HepG2 (cell line): ENCODE measurements around the gene MYH10. TPM values are rescaled to one million over a fixed set of nuclear protein-coding genes. Genes with fewer than 3 reads are reported as not detected.

Experiments
- ATAC-seq: fragments of 200-7000 bp; cut with Tn5 transposase; 3 replicates; pipeline ENCODE4 v1.9.1; 2020; ENCODE audit warnings: mild to moderate bottlenecking, moderate library complexity
- BruUV-seq: library from RNA; stranded (reverse); fragments of 400-500 nt; replicated peaks from 2 replicates; lab custom pipeline; 2021; lab: Mats Ljungman, UMichigan
- CTCF ChIA-PET: fragments of 300-600 bp; formaldehyde crosslinking; extraction: SDS; loops from one replicate; lab custom pipeline; 2021; ENCODE audit warnings: low total read pairs, inconsistent platforms, low intra/inter-chr PET ratio; lab: Yijun Ruan, JAX
- POLR2A ChIA-PET: fragments of 350-600 bp; sonication (Branson Sonifier 250); formaldehyde crosslinking; loops from one replicate; lab custom pipeline; 2020; ENCODE audit warnings: antibody characterized with exemption, inconsistent platforms; lab: Yijun Ruan, JAX
- DNase-seq: peaks from one replicate; pipeline ENCODE4 v3.0.0-alpha.2; 2015; ENCODE audit warnings: low spot score
- FAIRE-seq: peaks from 3 replicates; lab custom pipeline; 2011; peaks lifted over from hg19 to GRCh38; lab: Jason Lieb, UNC
- H2AFZ ChIP-seq: one replicate; pipeline ENCODE4 v1.6.1; 2011; ENCODE audit warnings: low read length, inconsistent platforms
- H3K27ac ChIP-seq: fragments of 300-600 bp; 3 replicates; pipeline ENCODE4 v1.8.0; 2011; ENCODE audit warnings: mixed run types, mild to moderate bottlenecking, mixed read lengths, low read length, inconsistent platforms; ENCODE audit not compliant: insufficient read depth; ENCODE audit errors: extremely low read length
- H3K27me3 ChIP-seq, 2 experiments: fragments of 200-600 bp in 1 of 2; 2 replicates in 1 of 2; 3 replicates in 1 of 2; pipeline versions ENCODE4 v1.6.0 to v1.8.0; 2011; ENCODE audit warnings: low read length in 2 of 2, mild to moderate bottlenecking in 2 of 2, moderate library complexity in 2 of 2, inconsistent platforms in 1 of 2; ENCODE audit not compliant: insufficient read depth in 2 of 2, control insufficient read depth in 1 of 2
- H3K36me3 ChIP-seq, 2 experiments: fragments of 200-600 bp in 1 of 2; replicated peaks in 1 of 2; 2 replicates in 1 of 2; 3 replicates in 1 of 2; pipeline versions ENCODE4 v1.5.1 to v1.8.0; 2011; ENCODE audit warnings: low read length in 2 of 2, inconsistent platforms in 1 of 2; ENCODE audit not compliant: insufficient read depth in 2 of 2, control insufficient read depth in 1 of 2
- H3K4me1 ChIP-seq: 2 replicates; pipeline ENCODE4 v1.5.1; 2012; ENCODE audit warnings: low read length, inconsistent platforms; ENCODE audit not compliant: insufficient read depth
- H3K4me2 ChIP-seq: 2 replicates; pipeline ENCODE4 v1.6.0; 2011; ENCODE audit warnings: low read depth, low read length, inconsistent platforms
- H3K4me3 ChIP-seq, 3 experiments: fragments of 200-600 bp in 1 of 3; sonication (generic), shearing (Covaris generic) in 1 of 3; replicated peaks in 1 of 3; 2 replicates each; pipeline ENCODE4 v1.5.1; 2011 to 2016; ENCODE audit warnings: low read length in 3 of 3, inconsistent platforms in 2 of 3, low read depth in 2 of 3, mild to moderate bottlenecking in 2 of 3, control low read depth in 1 of 3, mixed read lengths in 1 of 3; ENCODE audit not compliant: insufficient read depth in 1 of 3
- H3K79me2 ChIP-seq: one replicate; pipeline ENCODE4 v1.6.1; 2011; ENCODE audit warnings: low read length, inconsistent platforms; ENCODE audit not compliant: insufficient read depth
- H3K9ac ChIP-seq: 2 replicates; pipeline ENCODE4 v1.6.0; 2011; ENCODE audit warnings: mild to moderate bottlenecking, low read depth, low read length, inconsistent platforms; ENCODE audit not compliant: insufficient read depth
- H3K9me3 ChIP-seq: 2 replicates; pipeline ENCODE4 v1.5.1; 2012; ENCODE audit warnings: mild to moderate bottlenecking, low read length
- H4K20me1 ChIP-seq: 2 replicates; pipeline ENCODE4 v1.6.0; 2011; ENCODE audit warnings: inconsistent platforms, mild to moderate bottlenecking, low read length, moderate library complexity; ENCODE audit not compliant: insufficient read depth
- IRF2 ChIP-seq: IDR thresholded peaks from 2 replicates; pipeline ENCODE4 v1.6.1; 2018; ENCODE audit warnings: missing genetic modification reagents, missing compliant biosample characterization
- TOPORS ChIP-seq: sonication (generic); formaldehyde crosslinking; IDR thresholded peaks from 2 replicates; pipeline ENCODE4 v1.8.0; 2023; ENCODE audit warnings: mild to moderate bottlenecking, missing genetic modification reagents
- WIZ ChIP-seq: sonication (generic); formaldehyde crosslinking; IDR thresholded peaks from 2 replicates; pipeline ENCODE4 v1.5.1; 2020; ENCODE audit warnings: mild to moderate bottlenecking, missing genetic modification reagents
- ZNF512B ChIP-seq: sonication (generic); formaldehyde crosslinking; IDR thresholded peaks from 2 replicates; pipeline ENCODE4 v1.5.1; 2020; ENCODE audit warnings: missing genetic modification reagents, mild to moderate bottlenecking, borderline replicate concordance
- ZNF747 ChIP-seq: sonication (generic); formaldehyde crosslinking; IDR thresholded peaks from 2 replicates; pipeline ENCODE4 v1.8.1; 2023; ENCODE audit warnings: missing genetic modification reagents, mild to moderate bottlenecking, borderline replicate concordance
- ZNF839 ChIP-seq: sonication (generic); formaldehyde crosslinking; IDR thresholded peaks from 2 replicates; pipeline ENCODE4 v1.4.0; 2020; ENCODE audit warnings: missing genetic modification reagents, mild to moderate bottlenecking, borderline replicate concordance
- ZSCAN9 ChIP-seq: IDR thresholded peaks from 2 replicates; pipeline ENCODE4 v1.6.1; 2016; ENCODE audit warnings: borderline replicate concordance
- WGBS: methylation state at CpG from one replicate; pipeline ENCODE4 v1.1.6; 2017; ENCODE audit warnings: low lambda C conversion rate; 5-methylcytosine and 5-hydroxymethylcytosine counted together
- in situ Hi-C: cut with HindIII; loops from 2 replicates; pipeline ENCODE4 v1.10.0; 2017; ENCODE audit warnings: low pct_unique_long_range_greater_than_20kb; ENCODE audit not compliant: extremely low pct_ligation_motif_present
- intact Hi-C: fragments of 100-400 bp; cut with micrococcal nuclease; formaldehyde crosslinking; loops from one replicate; pipeline ENCODE4 v1.10.0; 2022; ENCODE audit not compliant: unreplicated experiment
- polyA plus RNA-seq, 8 experiments: library from polyadenylated mRNA; depleted of rRNA in 3 of 8; stranded (reverse) in 7 of 8; unstranded in 1 of 8; fragments of >200 nt; fragmentation: Illumina TruSeq in 4 of 8; extraction: Trizol in 4 of 8; gene quantifications; 2 replicates each; pipeline versions ENCODE4 v1.2.1 to v1.2.3, GENCODE V29; 2011 to 2016; ENCODE audit warnings: low read depth in 4 of 8, missing spikeins in 1 of 8, mixed read lengths in 1 of 8; ENCODE audit not compliant: insufficient read depth in 1 of 8
- total RNA-seq, 5 experiments: library from RNA; depleted of rRNA; stranded (reverse); fragments of >200 nt; fragmentation: Illumina TruSeq; extraction: Trizol; gene quantifications; 2 replicates each; pipeline ENCODE4 v1.2.3, GENCODE V29; 2016; ENCODE audit warnings: low read depth in 1 of 5
- TF ChIP-seq, protein P1 (sequence below): sonication (generic); formaldehyde crosslinking; IDR thresholded peaks from 2 replicates; pipeline ENCODE4 v1.9.0; 2021; ENCODE audit warnings: missing genetic modification reagents, borderline replicate concordance
- TF ChIP-seq, protein P2 (sequence below): sonication (generic); formaldehyde crosslinking; IDR thresholded peaks from 2 replicates; pipeline ENCODE4 v1.4.0; 2020; ENCODE audit warnings: missing genetic modification reagents, mild to moderate bottlenecking, borderline replicate concordance
- TF ChIP-seq, protein P3 (sequence below): sonication (generic); formaldehyde crosslinking; IDR thresholded peaks from 2 replicates; pipeline ENCODE4 v1.4.0; 2020; ENCODE audit warnings: mild to moderate bottlenecking, missing genetic modification reagents

MYH10 gene
- total and polyA plus RNA-seq, 2 of the 13 experiments (the other 11 are each of a cell fraction or from before 2014, with no cell fraction given) = 43.4 to 68.6 TPM

DNA sequence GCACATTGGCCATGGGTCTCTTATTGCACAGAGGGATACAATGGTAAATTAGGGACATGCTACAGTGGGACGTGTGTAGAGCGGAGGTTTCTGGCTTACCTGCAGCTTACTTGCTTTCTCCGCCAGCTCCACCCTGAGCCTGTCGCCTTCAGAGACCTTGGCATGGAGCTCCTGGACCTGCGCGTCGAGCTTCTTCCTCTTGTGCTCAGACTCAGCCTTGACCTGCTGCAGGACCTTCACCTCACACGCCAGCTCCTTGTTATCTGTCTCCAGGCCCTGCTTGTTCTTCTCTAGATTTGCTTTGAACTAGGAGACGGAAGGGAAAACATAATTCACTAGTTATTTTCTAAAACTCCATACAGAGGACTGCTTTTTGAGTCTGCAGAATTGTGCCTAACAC, 131.4 kb downstream of the MYH10 start:
- H2AFZ ChIP-seq = no peak overlapping the region
- no peaks in the 10 kb centered on the region for H3K4me1 ChIP-seq
- WGBS = 100% methylated on average over 9 of the region's 9 CpGs
- no peaks in the 10 kb centered on the region for H3K79me2 ChIP-seq
- ATAC-seq (no peak), FAIRE-seq (no peak), DNase-seq (no peak)
- CTCF ChIA-PET = no interaction called here
- H3K4me2 ChIP-seq = no peak overlapping the region
- no peaks in the 10 kb centered on the region for H3K9me3 ChIP-seq
- TF ChIP-seq ZNF747 (CRISPR knock-in tag) (no peak), ZNF512B (CRISPR knock-in tag) (no peak), ZNF839 (CRISPR knock-in tag) (no peak), IRF2 (CRISPR knock-in tag) (no peak), WIZ (CRISPR knock-in tag) (no peak), ZSCAN9 (CRISPR knock-in tag) (no peak), TOPORS (CRISPR knock-in tag) (no peak)
- TF ChIP-seq, protein P1, sequence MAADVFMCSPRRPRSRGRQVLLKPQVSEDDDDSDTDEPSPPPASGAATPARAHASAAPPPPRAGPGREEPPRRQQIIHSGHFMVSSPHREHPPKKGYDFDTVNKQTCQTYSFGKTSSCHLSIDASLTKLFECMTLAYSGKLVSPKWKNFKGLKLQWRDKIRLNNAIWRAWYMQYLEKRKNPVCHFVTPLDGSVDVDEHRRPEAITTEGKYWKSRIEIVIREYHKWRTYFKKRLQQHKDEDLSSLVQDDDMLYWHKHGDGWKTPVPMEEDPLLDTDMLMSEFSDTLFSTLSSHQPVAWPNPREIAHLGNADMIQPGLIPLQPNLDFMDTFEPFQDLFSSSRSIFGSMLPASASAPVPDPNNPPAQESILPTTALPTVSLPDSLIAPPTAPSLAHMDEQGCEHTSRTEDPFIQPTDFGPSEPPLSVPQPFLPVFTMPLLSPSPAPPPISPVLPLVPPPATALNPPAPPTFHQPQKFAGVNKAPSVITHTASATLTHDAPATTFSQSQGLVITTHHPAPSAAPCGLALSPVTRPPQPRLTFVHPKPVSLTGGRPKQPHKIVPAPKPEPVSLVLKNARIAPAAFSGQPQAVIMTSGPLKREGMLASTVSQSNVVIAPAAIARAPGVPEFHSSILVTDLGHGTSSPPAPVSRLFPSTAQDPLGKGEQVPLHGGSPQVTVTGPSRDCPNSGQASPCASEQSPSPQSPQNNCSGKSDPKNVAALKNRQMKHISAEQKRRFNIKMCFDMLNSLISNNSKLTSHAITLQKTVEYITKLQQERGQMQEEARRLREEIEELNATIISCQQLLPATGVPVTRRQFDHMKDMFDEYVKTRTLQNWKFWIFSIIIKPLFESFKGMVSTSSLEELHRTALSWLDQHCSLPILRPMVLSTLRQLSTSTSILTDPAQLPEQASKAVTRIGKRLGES (CRISPR knock-in tag) = no peak
- TF ChIP-seq, protein P2, sequence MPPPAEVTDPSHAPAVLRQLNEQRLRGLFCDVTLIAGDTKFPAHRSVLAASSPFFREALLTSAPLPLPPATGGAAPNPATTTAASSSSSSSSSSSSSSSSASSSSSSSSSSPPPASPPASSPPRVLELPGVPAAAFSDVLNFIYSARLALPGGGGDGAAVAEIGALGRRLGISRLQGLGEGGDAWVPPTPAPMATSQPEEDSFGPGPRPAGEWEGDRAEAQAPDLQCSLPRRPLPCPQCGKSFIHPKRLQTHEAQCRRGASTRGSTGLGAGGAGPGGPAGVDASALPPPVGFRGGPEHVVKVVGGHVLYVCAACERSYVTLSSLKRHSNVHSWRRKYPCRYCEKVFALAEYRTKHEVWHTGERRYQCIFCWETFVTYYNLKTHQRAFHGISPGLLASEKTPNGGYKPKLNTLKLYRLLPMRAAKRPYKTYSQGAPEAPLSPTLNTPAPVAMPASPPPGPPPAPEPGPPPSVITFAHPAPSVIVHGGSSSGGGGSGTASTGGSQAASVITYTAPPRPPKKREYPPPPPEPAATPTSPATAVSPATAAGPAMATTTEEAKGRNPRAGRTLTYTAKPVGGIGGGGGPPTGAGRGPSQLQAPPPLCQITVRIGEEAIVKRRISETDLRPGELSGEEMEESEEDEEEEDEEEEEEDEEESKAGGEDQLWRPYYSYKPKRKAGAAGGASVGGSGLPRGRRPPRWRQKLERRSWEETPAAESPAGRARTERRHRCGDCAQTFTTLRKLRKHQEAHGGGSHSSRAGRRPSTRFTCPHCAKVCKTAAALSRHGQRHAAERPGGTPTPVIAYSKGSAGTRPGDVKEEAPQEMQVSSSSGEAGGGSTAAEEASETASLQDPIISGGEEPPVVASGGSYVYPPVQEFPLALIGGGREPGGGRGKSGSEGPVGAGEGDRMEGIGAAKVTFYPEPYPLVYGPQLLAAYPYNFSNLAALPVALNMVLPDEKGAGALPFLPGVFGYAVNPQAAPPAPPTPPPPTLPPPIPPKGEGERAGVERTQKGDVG (CRISPR knock-in tag) = no peak
- TF ChIP-seq, protein P3, sequence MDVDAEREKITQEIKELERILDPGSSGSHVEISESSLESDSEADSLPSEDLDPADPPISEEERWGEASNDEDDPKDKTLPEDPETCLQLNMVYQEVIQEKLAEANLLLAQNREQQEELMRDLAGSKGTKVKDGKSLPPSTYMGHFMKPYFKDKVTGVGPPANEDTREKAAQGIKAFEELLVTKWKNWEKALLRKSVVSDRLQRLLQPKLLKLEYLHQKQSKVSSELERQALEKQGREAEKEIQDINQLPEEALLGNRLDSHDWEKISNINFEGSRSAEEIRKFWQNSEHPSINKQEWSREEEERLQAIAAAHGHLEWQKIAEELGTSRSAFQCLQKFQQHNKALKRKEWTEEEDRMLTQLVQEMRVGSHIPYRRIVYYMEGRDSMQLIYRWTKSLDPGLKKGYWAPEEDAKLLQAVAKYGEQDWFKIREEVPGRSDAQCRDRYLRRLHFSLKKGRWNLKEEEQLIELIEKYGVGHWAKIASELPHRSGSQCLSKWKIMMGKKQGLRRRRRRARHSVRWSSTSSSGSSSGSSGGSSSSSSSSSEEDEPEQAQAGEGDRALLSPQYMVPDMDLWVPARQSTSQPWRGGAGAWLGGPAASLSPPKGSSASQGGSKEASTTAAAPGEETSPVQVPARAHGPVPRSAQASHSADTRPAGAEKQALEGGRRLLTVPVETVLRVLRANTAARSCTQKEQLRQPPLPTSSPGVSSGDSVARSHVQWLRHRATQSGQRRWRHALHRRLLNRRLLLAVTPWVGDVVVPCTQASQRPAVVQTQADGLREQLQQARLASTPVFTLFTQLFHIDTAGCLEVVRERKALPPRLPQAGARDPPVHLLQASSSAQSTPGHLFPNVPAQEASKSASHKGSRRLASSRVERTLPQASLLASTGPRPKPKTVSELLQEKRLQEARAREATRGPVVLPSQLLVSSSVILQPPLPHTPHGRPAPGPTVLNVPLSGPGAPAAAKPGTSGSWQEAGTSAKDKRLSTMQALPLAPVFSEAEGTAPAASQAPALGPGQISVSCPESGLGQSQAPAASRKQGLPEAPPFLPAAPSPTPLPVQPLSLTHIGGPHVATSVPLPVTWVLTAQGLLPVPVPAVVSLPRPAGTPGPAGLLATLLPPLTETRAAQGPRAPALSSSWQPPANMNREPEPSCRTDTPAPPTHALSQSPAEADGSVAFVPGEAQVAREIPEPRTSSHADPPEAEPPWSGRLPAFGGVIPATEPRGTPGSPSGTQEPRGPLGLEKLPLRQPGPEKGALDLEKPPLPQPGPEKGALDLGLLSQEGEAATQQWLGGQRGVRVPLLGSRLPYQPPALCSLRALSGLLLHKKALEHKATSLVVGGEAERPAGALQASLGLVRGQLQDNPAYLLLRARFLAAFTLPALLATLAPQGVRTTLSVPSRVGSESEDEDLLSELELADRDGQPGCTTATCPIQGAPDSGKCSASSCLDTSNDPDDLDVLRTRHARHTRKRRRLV (CRISPR knock-in tag) = no peak
- in situ Hi-C loops = no loop called here
- POLR2A ChIA-PET = no interaction called here
- no peaks in the 10 kb centered on the region for H3K27me3 ChIP-seq
- no TSS peak for BruUV-seq
- no peak overlapping the region for H3K4me3 ChIP-seq
- peaks cover 36 to 72% of the 10 kb centered on the region in 2 experiments for H3K36me3 ChIP-seq
- intact Hi-C loops = no loop called here
- H3K27ac ChIP-seq = no peak overlapping the region
- H4K20me1 ChIP-seq = no peaks in the 10 kb centered on the region
- H3K9ac ChIP-seq = no peak overlapping the region
